ENCODE measurements around the gene ABITRAM.

DNA sequence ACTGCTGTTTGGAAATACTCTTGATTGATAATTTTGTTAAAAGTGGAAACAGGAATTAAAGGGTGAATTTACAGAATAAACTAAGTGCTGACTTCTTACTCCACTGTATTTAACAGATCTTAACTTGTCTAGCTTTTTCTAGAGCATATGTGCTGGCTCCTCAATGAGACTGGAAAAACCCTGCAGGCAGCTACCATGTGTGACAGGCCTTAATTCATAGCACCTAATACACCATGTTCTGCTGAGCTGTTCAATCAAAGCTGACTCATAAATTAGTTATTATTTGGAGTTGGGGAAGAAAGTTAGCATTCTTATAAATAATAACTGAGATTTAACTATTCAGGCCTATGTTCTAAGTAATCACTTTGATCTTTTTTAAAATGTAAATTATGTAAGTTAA lies 49.7 kb downstream of the ABITRAM start:
- TF ChIP-seq, protein P1, sequence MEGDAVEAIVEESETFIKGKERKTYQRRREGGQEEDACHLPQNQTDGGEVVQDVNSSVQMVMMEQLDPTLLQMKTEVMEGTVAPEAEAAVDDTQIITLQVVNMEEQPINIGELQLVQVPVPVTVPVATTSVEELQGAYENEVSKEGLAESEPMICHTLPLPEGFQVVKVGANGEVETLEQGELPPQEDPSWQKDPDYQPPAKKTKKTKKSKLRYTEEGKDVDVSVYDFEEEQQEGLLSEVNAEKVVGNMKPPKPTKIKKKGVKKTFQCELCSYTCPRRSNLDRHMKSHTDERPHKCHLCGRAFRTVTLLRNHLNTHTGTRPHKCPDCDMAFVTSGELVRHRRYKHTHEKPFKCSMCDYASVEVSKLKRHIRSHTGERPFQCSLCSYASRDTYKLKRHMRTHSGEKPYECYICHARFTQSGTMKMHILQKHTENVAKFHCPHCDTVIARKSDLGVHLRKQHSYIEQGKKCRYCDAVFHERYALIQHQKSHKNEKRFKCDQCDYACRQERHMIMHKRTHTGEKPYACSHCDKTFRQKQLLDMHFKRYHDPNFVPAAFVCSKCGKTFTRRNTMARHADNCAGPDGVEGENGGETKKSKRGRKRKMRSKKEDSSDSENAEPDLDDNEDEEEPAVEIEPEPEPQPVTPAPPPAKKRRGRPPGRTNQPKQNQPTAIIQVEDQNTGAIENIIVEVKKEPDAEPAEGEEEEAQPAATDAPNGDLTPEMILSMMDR (IDR thresholded peaks at IDR 0.05), result no peak
- no peak for TF ChIP-seq POLR2A (IDR thresholded peaks at IDR 0.05; ENCODE audit: low read depth)
- TF ChIP-seq POLR2AphosphoS5 (IDR thresholded peaks at IDR 0.05), result no peak
